OCI-LY3 (cell line): ENCODE results near the gene TENT5C.

Experiments used
- CTCF ChIP-seq: fragments of 200-600, 300-600 bp; sonication (generic); IDR thresholded peaks from 2 replicates; pipeline ENCODE4 v1.5.1; 2014; ENCODE audit warnings: antibody characterized with exemption, low read length, low read depth
- EZH2phosphoT487 ChIP-seq: fragments of 200-600 bp; shearing (Covaris generic); IDR thresholded peaks from 2 replicates; pipeline ENCODE4 v1.6.1; 2018; ENCODE audit warnings: antibody characterized with exemption, mixed run types, low read depth

DNA sequence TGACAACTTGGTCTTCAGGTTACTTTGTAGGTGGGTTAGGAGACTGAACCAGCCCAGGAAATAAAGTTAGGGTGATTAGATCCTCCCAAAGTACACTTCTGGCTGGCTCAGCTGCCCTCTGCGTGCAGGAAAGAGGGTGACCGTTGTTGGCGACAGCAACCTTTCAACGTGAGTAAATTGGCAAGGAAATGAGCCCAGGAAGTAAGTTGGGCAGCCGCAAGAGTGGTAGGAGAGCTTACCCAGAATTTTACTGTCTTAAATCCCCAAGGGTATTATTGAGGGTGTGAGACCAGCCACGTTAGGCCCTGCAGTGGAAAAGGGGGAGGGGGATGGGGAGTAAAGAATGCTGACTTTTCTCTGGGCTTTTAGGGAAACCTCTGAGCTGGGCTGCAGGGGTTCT is 1.6 kb downstream of the TENT5C start:
- TF ChIP-seq CTCF, result no peak
- TF ChIP-seq EZH2phosphoT487, result no peak
